IgD-negative memory B cell (primary cell): ENCODE data around the gene PABPN1. TPM values are rescaled to one million over a fixed set of nuclear protein-coding genes. Genes with fewer than 3 reads are reported as not detected.

ENCODE experiments used
- H3K27ac Mint-ChIP-seq, 3 donors: one replicate each; pipeline ENCODE4 v1.8.0; 2020 to 2022; ENCODE audit warnings: mild to moderate bottlenecking in 3 of 3, mixed read lengths in 3 of 3, moderate library complexity in 1 of 3
- H3K27me3 Mint-ChIP-seq: one replicate; pipeline ENCODE4 v1.8.0; 2021; ENCODE audit warnings: mixed read lengths
- H3K36me3 Mint-ChIP-seq: one replicate; pipeline ENCODE4 v1.8.0; 2020; ENCODE audit warnings: mild to moderate bottlenecking, mixed read lengths
- H3K4me1 Mint-ChIP-seq, 3 donors: one replicate each; pipeline ENCODE4 v1.8.0; 2020 to 2022; ENCODE audit warnings: mixed read lengths in 3 of 3, mild to moderate bottlenecking in 1 of 3
- H3K4me3 Mint-ChIP-seq, 4 donors: one replicate each; pipeline ENCODE4 v1.8.0; 2020 to 2022; ENCODE audit warnings: mild to moderate bottlenecking in 4 of 4, mixed read lengths in 4 of 4, moderate library complexity in 3 of 4
- H3K9me3 Mint-ChIP-seq, 3 donors: one replicate each; pipeline ENCODE4 v1.8.0; 2020 to 2021; ENCODE audit warnings: mixed read lengths in 3 of 3, mild to moderate bottlenecking in 1 of 3
- polyA plus RNA-seq: library from polyadenylated mRNA; unstranded; fragments of 300-500 nt; fragmentation: Illumina TruSeq; gene quantifications from one replicate; pipeline ENCODE4 v1.2.3, GENCODE V29; 2021

The PABPN1 gene
- polyA plus RNA-seq, 1 donor from 2014 or later: 127 TPM

GRCh38 chr14:23297611-23298277, 23.5 kb upstream of the PABPN1 start:
- Mint-ChIP-seq H3K27me3 (no peaks in the 10 kb centered on the region), H3K4me3 (peak overlapping the region in 1 of 4 donors; percentile 53), H3K27ac (peak overlapping the region in 1 of 3 donors; percentile 97), H3K36me3 (no peaks in the 10 kb centered on the region), H3K9me3 (no peaks in the 10 kb centered on the region), H3K4me1 (peaks cover 8 to 24% (median 17%) of the 10 kb centered on the region in 3 donors)

DNA sequence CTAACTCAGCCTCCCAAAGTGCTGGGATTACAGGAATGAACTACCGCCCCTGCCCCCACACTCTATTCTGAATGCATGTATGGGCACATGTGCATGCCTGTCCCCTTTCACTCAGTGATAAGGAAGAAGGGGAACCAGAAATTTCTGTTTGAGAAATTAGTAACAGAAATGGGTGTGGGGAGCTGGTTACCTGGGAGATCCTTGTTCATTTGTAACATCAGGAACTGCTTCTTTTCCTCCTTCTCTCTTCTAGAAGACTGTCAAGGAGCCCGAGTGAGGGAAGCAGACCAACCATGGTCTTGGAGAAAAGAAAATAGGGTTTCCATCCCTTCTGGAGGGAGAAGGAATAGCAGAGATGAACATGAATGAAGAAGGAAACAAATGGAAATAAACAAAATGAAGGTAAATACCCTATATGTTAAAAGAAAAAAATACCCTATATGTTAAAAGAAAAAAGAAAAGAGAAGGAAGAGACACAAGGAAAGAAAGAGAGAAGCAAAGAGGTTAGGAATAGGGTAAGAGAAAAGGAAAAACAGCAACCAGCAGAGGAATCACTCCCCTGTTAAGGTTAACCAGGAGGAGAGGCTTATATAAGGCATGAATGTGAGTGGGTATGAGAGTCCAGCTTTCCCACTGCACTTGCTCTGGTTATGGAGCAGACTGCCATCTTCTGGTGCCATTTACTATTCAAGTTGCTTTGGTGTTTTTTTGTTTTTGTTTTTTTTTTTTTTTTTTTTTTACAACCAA, 21.9 kb upstream of the PABPN1 start:
- Mint-ChIP-seq H3K27me3 (no peaks in the 10 kb centered on the region), H3K9me3 (no peaks in the 10 kb centered on the region)

GRCh38 chr14:23299986-23300686, 21.1 kb upstream of the PABPN1 start:
- Mint-ChIP-seq H3K36me3 (no peaks in the 10 kb centered on the region), H3K4me1 (peaks cover 10 to 14% (median 13%) of the 10 kb centered on the region in 3 donors), H3K27ac (peak overlapping the region; percentile 95 to 98 (median 97)), H3K27me3 (no peaks in the 10 kb centered on the region), H3K9me3 (no peaks in the 10 kb centered on the region), H3K4me3 (peak overlapping the region; percentile 92 to 99 (median 98))

More for the DNA sequence above, 21.9 kb upstream of the PABPN1 start:
- Mint-ChIP-seq H3K36me3 (no peaks in the 10 kb centered on the region), H3K27ac (peak overlapping the region; percentile 95 to 98 (median 97)), H3K4me1 (peaks cover 13 to 18% (median 18%) of the 10 kb centered on the region in 3 donors), H3K4me3 (peak overlapping the region; percentile 44 to 99 (median 94))

- Mint-ChIP-seq H3K36me3 (no peaks in the 10 kb centered on the region), H3K4me1 (peaks cover 9 to 12% (median 12%) of the 10 kb centered on the region in 3 donors), H3K9me3 (no peaks in the 10 kb centered on the region), H3K27me3 (no peaks in the 10 kb centered on the region), H3K4me3 (peak overlapping the region; percentile 92 to 99 (median 98)), H3K27ac (peak overlapping the region; percentile 95 to 98 (median 97))
These were observed 20.5 kb upstream of the PABPN1 start for GRCh38 chr14:23300687-23301223.

DNA sequence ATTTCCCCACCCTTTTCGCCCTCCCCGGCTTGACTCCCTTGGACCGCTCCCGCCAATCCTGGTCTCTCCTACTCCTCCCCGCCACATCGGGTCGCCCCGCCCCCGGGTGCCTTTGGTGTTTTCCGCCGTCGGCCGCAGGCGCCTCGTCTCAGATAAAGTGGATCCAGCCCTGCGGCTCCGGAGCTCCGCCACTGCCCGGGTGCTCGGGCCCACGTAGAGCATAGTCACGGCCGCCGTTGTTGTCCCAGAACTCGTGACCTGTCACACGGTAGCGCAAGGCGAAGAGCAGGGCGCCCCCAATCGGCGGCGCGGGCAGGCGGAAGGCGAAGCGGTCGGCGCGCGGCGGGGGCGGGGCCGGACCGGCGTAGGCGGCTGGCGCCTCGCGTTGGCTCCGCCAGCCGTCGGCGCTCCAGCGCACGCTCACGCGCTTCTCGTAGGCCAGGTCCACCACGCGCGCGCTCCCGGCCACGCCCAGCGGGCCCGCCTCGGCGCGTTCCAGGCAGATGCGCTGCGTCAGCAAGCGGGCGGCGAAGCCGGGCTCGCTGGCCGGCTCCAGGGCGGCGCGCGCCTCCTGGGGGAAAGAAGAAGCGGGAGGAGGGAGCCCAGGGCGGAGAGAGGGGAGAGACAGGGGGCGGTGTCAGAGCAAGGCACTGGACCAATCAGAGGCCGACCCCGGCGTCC, 19.8 kb upstream of the PABPN1 start:
- no peaks in the 10 kb centered on the region for H3K36me3 Mint-ChIP-seq
- H3K4me1 Mint-ChIP-seq: peaks cover 12 to 18% (median 17%) of the 10 kb centered on the region in 3 donors
- H3K27ac Mint-ChIP-seq: peak overlapping the region; percentile 95 to 98 (median 97)
- H3K9me3 Mint-ChIP-seq: no peaks in the 10 kb centered on the region
- peak overlapping the region; percentile 92 to 99 (median 98) for H3K4me3 Mint-ChIP-seq
- H3K27me3 Mint-ChIP-seq: no peaks in the 10 kb centered on the region

DNA sequence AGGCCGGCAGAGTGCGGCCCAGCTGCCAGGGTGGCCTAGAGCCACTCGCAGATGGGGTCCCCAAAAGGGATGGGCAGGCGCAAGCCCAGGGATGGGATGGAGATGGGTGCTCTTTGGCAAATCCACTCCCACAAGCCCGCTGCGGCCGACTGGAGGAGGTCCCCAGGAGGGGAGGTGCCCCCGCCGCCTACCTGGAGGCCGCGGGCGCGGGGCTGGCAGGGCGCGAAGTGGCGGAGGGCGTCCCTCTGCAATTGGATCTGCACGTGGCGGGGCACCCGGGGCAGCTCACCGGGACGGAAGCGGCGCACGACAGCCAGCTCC, 19.3 kb upstream of the PABPN1 start:
- no peaks in the 10 kb centered on the region for H3K9me3 Mint-ChIP-seq
- peak overlapping the region; percentile 93 to 97 (median 95) for H3K27ac Mint-ChIP-seq
- H3K27me3 Mint-ChIP-seq: no peaks in the 10 kb centered on the region
- peaks cover 12 to 18% (median 17%) of the 10 kb centered on the region in 3 donors for H3K4me1 Mint-ChIP-seq
- H3K4me3 Mint-ChIP-seq: peak overlapping the region; percentile 92 to 99 (median 98)
- no peaks in the 10 kb centered on the region for H3K36me3 Mint-ChIP-seq

GRCh38 chr14:23302290-23303225, 18.7 kb upstream of the PABPN1 start, which contains the start of gene PPP1R3E:
PPP1R3E (minus strand) TSS chr14:23302859; CDS start chr14:23302576, 283 bp downstream.
- Mint-ChIP-seq H3K9me3 (no peaks in the 10 kb centered on the region), H3K4me3 (peak within 1 kb of the TSS; percentile 92 to 99 (median 99)), H3K36me3 (no peaks in the 10 kb centered on the region), H3K4me1 (peaks cover 16 to 24% (median 23%) of the 10 kb centered on the region in 3 donors), H3K27me3 (no peaks in the 10 kb centered on the region), H3K27ac (peak within 1 kb of the TSS; percentile 97 to 99 (median 98))

- H3K36me3 Mint-ChIP-seq: peaks cover 2% of the 10 kb centered on the region
- H3K9me3 Mint-ChIP-seq: no peaks in the 10 kb centered on the region
- H3K27ac Mint-ChIP-seq: peak within 1 kb of the TSS; percentile 71 to 93 (median 87)
- H3K27me3 Mint-ChIP-seq: no peaks in the 10 kb centered on the region
- H3K4me1 Mint-ChIP-seq: peaks cover 16 to 25% (median 23%) of the 10 kb centered on the region in 3 donors
- H3K4me3 Mint-ChIP-seq: peak within 1 kb of the TSS; percentile 78 to 94 (median 91)
These were observed 14.7 kb upstream of the PABPN1 start, which contains the start of gene BCL2L2 for GRCh38 chr14:23306412-23307145. BCL2L2 (plus strand) TSS chr14:23306833; CDS start chr14:23307768, 935 bp downstream.

DNA sequence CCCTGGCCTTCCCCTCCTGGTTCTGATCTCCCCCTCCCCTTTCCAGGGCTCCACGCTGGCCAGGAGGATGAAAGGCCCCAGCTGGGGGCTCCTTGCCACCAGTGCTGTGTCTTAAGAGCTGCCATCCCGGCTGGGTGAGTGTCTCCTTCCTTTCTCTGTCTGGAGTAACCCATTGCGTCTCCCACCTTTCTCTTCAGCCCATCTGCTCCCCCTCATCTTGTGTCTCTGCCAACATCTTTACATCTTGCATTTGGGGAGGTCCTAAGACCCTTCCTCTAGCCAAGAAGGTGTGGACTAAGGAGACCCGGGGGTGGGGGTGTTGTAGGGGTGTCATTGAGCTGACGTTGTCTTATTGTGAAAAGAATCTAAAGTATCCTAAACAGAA, 14.1 kb upstream of the PABPN1 start:
- peak overlapping the region; percentile 78 to 94 (median 91) for H3K4me3 Mint-ChIP-seq
- H3K27me3 Mint-ChIP-seq: no peaks in the 10 kb centered on the region
- peaks cover 16 to 25% (median 23%) of the 10 kb centered on the region in 3 donors for H3K4me1 Mint-ChIP-seq
- peak overlapping the region; percentile 71 to 93 (median 87) for H3K27ac Mint-ChIP-seq
- H3K36me3 Mint-ChIP-seq: peaks cover 2% of the 10 kb centered on the region
- H3K9me3 Mint-ChIP-seq: no peaks in the 10 kb centered on the region

- Mint-ChIP-seq H3K36me3 (peaks cover 2% of the 10 kb centered on the region), H3K9me3 (no peaks in the 10 kb centered on the region), H3K27ac (peak overlapping the region in 2 of 3 donors; percentile 53 to 87), H3K4me3 (peak overlapping the region; percentile 78 to 94 (median 91)), H3K4me1 (peaks cover 16 to 25% (median 23%) of the 10 kb centered on the region in 3 donors), H3K27me3 (no peaks in the 10 kb centered on the region)
These were observed 13.3 kb upstream of the PABPN1 start for GRCh38 chr14:23307687-23308644.

DNA sequence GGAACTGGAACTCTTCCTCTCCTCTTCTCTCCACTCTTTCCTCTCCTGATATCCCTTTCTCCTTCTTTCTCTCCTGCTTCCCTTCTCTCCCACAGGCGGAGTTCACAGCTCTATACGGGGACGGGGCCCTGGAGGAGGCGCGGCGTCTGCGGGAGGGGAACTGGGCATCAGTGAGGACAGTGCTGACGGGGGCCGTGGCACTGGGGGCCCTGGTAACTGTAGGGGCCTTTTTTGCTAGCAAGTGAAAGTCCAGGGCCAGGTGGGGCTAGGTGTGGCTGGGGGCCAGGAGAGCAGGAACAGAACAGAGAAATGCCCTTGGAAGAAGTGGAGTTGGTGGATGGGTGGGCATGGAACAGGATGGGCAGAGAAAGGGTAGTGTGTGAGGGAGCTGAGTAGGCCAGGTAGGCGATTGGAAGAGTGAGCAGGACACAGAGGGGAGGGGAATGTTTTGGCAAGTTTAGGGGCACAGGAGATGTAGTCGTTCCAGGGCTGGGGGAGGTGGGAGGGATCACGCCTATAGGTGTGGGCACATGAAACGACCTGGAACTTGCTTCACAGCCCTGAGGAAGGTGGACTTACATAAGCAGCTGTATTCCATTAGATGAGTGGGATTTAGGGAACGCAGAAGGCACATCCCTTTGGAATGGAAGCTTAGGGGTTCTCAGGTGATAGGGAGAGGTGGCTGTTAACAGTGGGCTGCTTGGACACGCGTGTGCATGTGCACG, 12.4 kb upstream of the PABPN1 start:
- no peaks in the 10 kb centered on the region for H3K27me3 Mint-ChIP-seq
- H3K4me3 Mint-ChIP-seq: peak overlapping the region in 2 of 4 donors; percentile 31 to 88
- H3K9me3 Mint-ChIP-seq: no peaks in the 10 kb centered on the region
- H3K27ac Mint-ChIP-seq: no peak overlapping the region
- peaks cover 16 to 20% (median 20%) of the 10 kb centered on the region in 3 donors for H3K4me1 Mint-ChIP-seq
- H3K36me3 Mint-ChIP-seq: peaks cover 2% of the 10 kb centered on the region
